Ovary (tissue), 9 donors: ENCODE results near the gene TMEM134. TPM values are rescaled to one million over a fixed set of nuclear protein-coding genes. Genes with fewer than 3 reads are reported as not detected.

Experiments used
- DNase-seq, 5 donors: peaks; one replicate each; pipeline ENCODE4 v3.0.0-alpha.2; 2019 to 2020
- H3K27ac ChIP-seq, 2 donors: fragments of 200-600 bp; one replicate each; pipeline versions ENCODE4 v1.5.1 to v1.8.0; 2019 to 2022
- H3K27me3 ChIP-seq: fragments of 200-600 bp; one replicate; pipeline ENCODE4 v1.8.0; 2022
- H3K36me3 ChIP-seq: fragments of 200-600 bp; sonication (generic); one replicate; pipeline ENCODE4 v1.5.1; 2019
- H3K4me1 ChIP-seq: one replicate; pipeline ENCODE4 v1.8.1; 2013; ENCODE audit warnings: mild to moderate bottlenecking, moderate library complexity; ENCODE audit not compliant: insufficient read depth
- H3K4me3 ChIP-seq: fragments of 200-600 bp; sonication (generic); one replicate; pipeline ENCODE4 v1.5.1; 2017
- H3K9me3 ChIP-seq, 2 donors: fragments of 200-600 bp in 1 of 2; sonication (generic) in 1 of 2; one replicate each; pipeline versions ENCODE4 v1.5.1 to v1.8.1; 2013 to 2019; ENCODE audit warnings: mild to moderate bottlenecking in 1 of 2, moderate library complexity in 1 of 2
- CTCF ChIP-seq, 3 donors: fragments of 450-650 bp in 2 of 3; fragments of 200-600 bp in 1 of 3; IDR thresholded peaks; one replicate each; pipeline versions ENCODE4 v1.5.1 to v1.8.0; 2016 to 2022; ENCODE audit warnings: antibody characterized with exemption in 3 of 3, mild to moderate bottlenecking in 1 of 3
- EP300 ChIP-seq: sonication (generic); formaldehyde crosslinking; IDR thresholded peaks from one replicate; pipeline ENCODE4 v1.6.1; 2017; ENCODE audit warnings: antibody characterized with exemption
- POLR2A ChIP-seq: fragments of 450-650 bp; IDR thresholded peaks from one replicate; pipeline ENCODE4 v1.6.1; 2017; ENCODE audit warnings: antibody characterized with exemption, mild to moderate bottlenecking, moderate library complexity
- WGBS, 3 donors: extraction: QIAGEN DNeasy Blood & Tissue Kit in 1 of 3; methylation state at CpG; one replicate each; pipeline versions ENCODE4 v1.1.5 to v1.1.7; 2013 to 2017; 5-methylcytosine and 5-hydroxymethylcytosine counted together
- intact Hi-C, 4 donors: fragments of 100-400 bp; cut with DNase I; formaldehyde crosslinking; loops; one replicate each; pipeline versions ENCODE4 v1.11.0 to v1.15.1; 2022 to 2023
- polyA plus RNA-seq, 2 donors: library from polyadenylated mRNA; stranded (reverse); fragments of 200-250 nt in 1 of 2; fragments of 350-450 nt in 1 of 2; fragmentation: Illumina TruSeq in 1 of 2; extraction: RNeasy Lipid Tissue Mini Kit (QIAGEN cat#74804) in 1 of 2; gene quantifications; one replicate each; pipeline ENCODE4 v1.2.3, GENCODE V29; 2013 to 2014
- total RNA-seq, 7 donors: library from RNA; depleted of rRNA in 2 of 7; stranded (reverse); fragments of >200 nt in 2 of 7; fragmentation: NEBNext Ultra II Directional in 3 of 7; extraction: Animal tissue kit (Norgen Biotek cat#: 25700) in 3 of 7; gene quantifications; one replicate each; pipeline versions ENCODE4 v1.1.0 to v1.2.4, GENCODE V29; 2016 to 2023
- donor health status: DM: no; HTN: no; CAD: no; lungs with moderate emphysema.
- donor health status: DM: no; HTN: no; CAD: no.
- donor health status: Bipolar disorder and iron deficiency.
- donor health status: DM: yes; HTN: yes; CAD: no.
- donor health status: DM: no; HTN: no; CAD: no.
- donor health status: DM: yes; HTN: yes; CAD: no.

Gene TMEM134
- total and polyA plus RNA-seq, 9 donors, result 2.7 to 69.8 (median 44.3) TPM

GRCh38 chr11:67491276-67492068 lies 22.4 kb upstream of the TMEM134 start:
- Histone ChIP-seq H3K36me3 (no peaks in the 10 kb centered on the region), H3K27me3 (no peaks in the 10 kb centered on the region), H3K4me3 (no peak overlapping the region), H3K9me3 (no peaks in the 10 kb centered on the region), H3K27ac (no peak overlapping the region), H3K4me1 (no peaks in the 10 kb centered on the region)
- TF ChIP-seq EP300 (no peak), CTCF (IDR thresholded peaks at IDR 0.05) (no peak), POLR2A (no peak)
- intact Hi-C loops, result no loop called here
- no peak for DNase-seq
- WGBS, 3 donors, result 77 to 83% (median 81%) methylated on average over 20 to 24 of the region's 24 CpGs

- Histone ChIP-seq H3K4me3 (no peak overlapping the region), H3K27me3 (no peaks in the 10 kb centered on the region), H3K9me3 (no peaks in the 10 kb centered on the region), H3K36me3 (no peaks in the 10 kb centered on the region), H3K4me1 (no peaks in the 10 kb centered on the region), H3K27ac (no peak overlapping the region)
- DNase-seq, result no peak
- intact Hi-C loops, result no loop called here
- TF ChIP-seq EP300 (no peak), CTCF (IDR thresholded peaks at IDR 0.05) (no peak), POLR2A (no peak)
- 68 to 78% (median 68%) methylated on average over 15 of the region's 15 CpGs for WGBS, 3 donors
Measured at GRCh38 chr11:67490727-67491065, 21.6 kb upstream of the TMEM134 start.

GRCh38 chr11:67489885-67490726 lies 21.1 kb upstream of the TMEM134 start:
- H3K9me3 ChIP-seq, result no peaks in the 10 kb centered on the region
- no peaks in the 10 kb centered on the region for H3K36me3 ChIP-seq
- 82 to 86% (median 85%) methylated on average over 23 of the region's 23 CpGs for WGBS, 3 donors
- TF ChIP-seq CTCF (IDR thresholded peaks at IDR 0.05) (no peak), EP300 (no peak), POLR2A (no peak)
- intact Hi-C loops, result no loop called here
- H3K4me3 ChIP-seq, result no peak overlapping the region
- no peaks in the 10 kb centered on the region for H3K27me3 ChIP-seq
- no peak overlapping the region for H3K27ac ChIP-seq
- no peaks in the 10 kb centered on the region for H3K4me1 ChIP-seq
- no peak for DNase-seq

GRCh38 chr11:67489203-67489884 lies 20.3 kb upstream of the TMEM134 start:
- Histone ChIP-seq H3K9me3 (no peaks in the 10 kb centered on the region), H3K27ac (no peak overlapping the region), H3K4me3 (no peak overlapping the region), H3K4me1 (no peaks in the 10 kb centered on the region), H3K36me3 (no peaks in the 10 kb centered on the region), H3K27me3 (no peaks in the 10 kb centered on the region)
- DNase-seq, result no peak
- WGBS, 3 donors, result 81 to 89% (median 83%) methylated on average over 21 to 25 of the region's 25 CpGs
- no peak for TF ChIP-seq EP300
- TF ChIP-seq CTCF (IDR thresholded peaks at IDR 0.05), result no peak
- TF ChIP-seq POLR2A, result no peak
- intact Hi-C loops, result no loop called here
